Measurements from ENCODE around the gene CCDC33. TPM values are rescaled to one million over a fixed set of nuclear protein-coding genes. Genes with fewer than 3 reads are reported as not detected.
A peak's percentile ranks its signal among the peaks of the same experiment; 100 is the strongest.

The CCDC33 gene
- total RNA-seq, 1 donor from 2014 or later, result 0.25 TPM

GRCh38 chr15:74378848-74379247, 142.7 kb downstream of the CCDC33 start:
- Histone ChIP-seq H3K4me3 (ENCODE audit: low read depth, low read length) (no peak overlapping the region), H3K36me3 (ENCODE audit: control insufficient read depth, insufficient read depth, low read length) (no peaks in the 10 kb centered on the region), H3K27me3 (ENCODE audit: control insufficient read depth, insufficient read depth, low read length) (no peaks in the 10 kb centered on the region)
- no peak for DNase-seq (ENCODE audit: low read depth)
- TF ChIP-seq CTCF (IDR thresholded peaks at IDR 0.05; ENCODE audit: insufficient read depth, low read length, poor library complexity, severe bottlenecking), result no peak

- no peak for DNase-seq (ENCODE audit: low read depth)
- Histone ChIP-seq H3K36me3 (ENCODE audit: control insufficient read depth, insufficient read depth, low read length) (no peaks in the 10 kb centered on the region), H3K4me3 (ENCODE audit: low read depth, low read length) (no peak overlapping the region), H3K27me3 (ENCODE audit: control insufficient read depth, insufficient read depth, low read length) (no peaks in the 10 kb centered on the region)
- TF ChIP-seq CTCF (IDR thresholded peaks at IDR 0.05; ENCODE audit: insufficient read depth, low read length, poor library complexity, severe bottlenecking), result no peak
These were observed 144.4 kb downstream of the CCDC33 start for GRCh38 chr15:74380361-74381189.

DNA sequence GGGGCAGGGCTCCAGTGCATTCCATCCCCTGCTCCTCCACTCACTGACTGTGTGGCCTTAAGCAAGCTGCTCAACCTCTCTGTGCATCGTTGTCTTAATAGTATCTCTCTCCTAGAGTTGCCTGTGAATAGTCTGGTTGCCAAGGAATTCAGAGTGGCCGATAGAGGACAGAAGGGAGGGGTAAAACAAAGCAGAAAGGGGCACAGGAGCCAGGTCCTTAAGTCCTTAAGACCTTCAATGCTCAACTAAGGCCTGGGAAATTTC, 145.0 kb downstream of the CCDC33 start:
- DNase-seq (ENCODE audit: low read depth), result no peak
- Histone ChIP-seq H3K4me3 (ENCODE audit: low read depth, low read length) (no peak overlapping the region), H3K27me3 (ENCODE audit: control insufficient read depth, insufficient read depth, low read length) (no peaks in the 10 kb centered on the region), H3K36me3 (ENCODE audit: control insufficient read depth, insufficient read depth, low read length) (no peaks in the 10 kb centered on the region)
- no peak for TF ChIP-seq CTCF (IDR thresholded peaks at IDR 0.05; ENCODE audit: insufficient read depth, low read length, poor library complexity, severe bottlenecking)

DNA sequence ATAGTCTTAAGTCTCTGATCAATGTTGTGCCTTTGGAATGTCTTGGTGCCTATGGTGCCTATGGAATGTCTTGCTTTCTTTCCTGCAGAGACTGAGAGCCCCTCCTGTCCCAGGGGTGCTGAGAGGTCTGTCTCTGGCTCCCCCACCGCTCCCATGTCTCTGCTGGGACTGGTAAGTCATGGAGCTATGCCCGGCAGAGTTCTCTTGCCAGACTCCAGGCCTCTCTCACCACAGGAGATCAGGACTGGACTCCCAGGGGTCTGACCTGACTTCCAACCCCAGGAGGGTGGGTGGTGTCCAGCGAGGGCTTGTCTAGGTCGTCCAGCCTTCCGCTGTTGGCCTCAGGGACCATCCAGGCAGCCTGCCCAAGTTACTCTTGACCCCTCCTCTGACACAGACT, 145.4 kb downstream of the CCDC33 start:
- Histone ChIP-seq H3K36me3 (ENCODE audit: control insufficient read depth, insufficient read depth, low read length) (no peaks in the 10 kb centered on the region), H3K4me3 (ENCODE audit: low read depth, low read length) (no peak overlapping the region), H3K27me3 (ENCODE audit: control insufficient read depth, insufficient read depth, low read length) (no peaks in the 10 kb centered on the region)
- no peak for TF ChIP-seq CTCF (IDR thresholded peaks at IDR 0.05; ENCODE audit: insufficient read depth, low read length, poor library complexity, severe bottlenecking)
- no peak for DNase-seq (ENCODE audit: low read depth)

- DNase-seq (ENCODE audit: low read depth), result no peak
- no peak overlapping the region for H3K4me3 ChIP-seq (ENCODE audit: low read depth, low read length)
- H3K36me3 ChIP-seq (ENCODE audit: control insufficient read depth, insufficient read depth, low read length), result no peaks in the 10 kb centered on the region
- TF ChIP-seq CTCF (IDR thresholded peaks at IDR 0.05; ENCODE audit: insufficient read depth, low read length, poor library complexity, severe bottlenecking), result peak; percentile 98
- no peaks in the 10 kb centered on the region for H3K27me3 ChIP-seq (ENCODE audit: control insufficient read depth, insufficient read depth, low read length)
These were observed 146.1 kb downstream of the CCDC33 start for GRCh38 chr15:74382004-74382816.
